ENCODE data around the gene SULT1C4. TPM values are rescaled to one million over a fixed set of nuclear protein-coding genes. Genes with fewer than 3 reads are reported as not detected.

SULT1C4 gene
- polyA plus RNA-seq, 3 donors from 2014 or later, result not detected

- no peak for DNase-seq
- Mint-ChIP-seq H3K27me3 (ENCODE audit: low read depth in 3 of 3) (peaks cover 1 to 13% (median 3%) of the 10 kb centered on the region in 3 donors), H3K4me3 (no peak overlapping the region), H3K4me1 (no peaks in the 10 kb centered on the region), H3K9me3 (peaks cover 0 to 2% (median 0%) of the 10 kb centered on the region in 6 donors), H3K27ac (no peak overlapping the region), H3K36me3 (no peaks in the 10 kb centered on the region)
These were observed 14.5 kb upstream of the SULT1C4 start for GRCh38 chr2:108363024-108363907.

DNA sequence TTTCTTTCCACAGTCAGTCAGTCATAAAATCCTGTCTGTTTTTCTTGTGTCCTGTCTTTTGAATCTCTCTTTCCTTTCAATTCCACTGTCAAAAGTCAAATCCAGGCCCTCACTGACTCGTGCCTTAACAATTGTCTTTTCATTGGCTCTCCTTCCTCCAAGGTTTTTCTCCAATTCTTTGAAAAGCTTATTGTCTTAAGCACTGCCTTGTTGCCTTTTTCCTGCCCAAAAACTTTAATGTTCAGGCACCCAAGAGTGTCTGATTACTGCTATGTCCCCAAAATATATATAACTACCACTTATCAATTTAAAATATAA lies 13.9 kb upstream of the SULT1C4 start:
- Mint-ChIP-seq H3K36me3 (no peaks in the 10 kb centered on the region), H3K27me3 (ENCODE audit: low read depth in 3 of 3) (peaks cover 1 to 8% (median 3%) of the 10 kb centered on the region in 3 donors), H3K27ac (no peak overlapping the region), H3K4me3 (no peak overlapping the region), H3K4me1 (no peaks in the 10 kb centered on the region), H3K9me3 (peaks cover 0 to 6% (median 0%) of the 10 kb centered on the region in 6 donors)
- no peak for DNase-seq

DNA sequence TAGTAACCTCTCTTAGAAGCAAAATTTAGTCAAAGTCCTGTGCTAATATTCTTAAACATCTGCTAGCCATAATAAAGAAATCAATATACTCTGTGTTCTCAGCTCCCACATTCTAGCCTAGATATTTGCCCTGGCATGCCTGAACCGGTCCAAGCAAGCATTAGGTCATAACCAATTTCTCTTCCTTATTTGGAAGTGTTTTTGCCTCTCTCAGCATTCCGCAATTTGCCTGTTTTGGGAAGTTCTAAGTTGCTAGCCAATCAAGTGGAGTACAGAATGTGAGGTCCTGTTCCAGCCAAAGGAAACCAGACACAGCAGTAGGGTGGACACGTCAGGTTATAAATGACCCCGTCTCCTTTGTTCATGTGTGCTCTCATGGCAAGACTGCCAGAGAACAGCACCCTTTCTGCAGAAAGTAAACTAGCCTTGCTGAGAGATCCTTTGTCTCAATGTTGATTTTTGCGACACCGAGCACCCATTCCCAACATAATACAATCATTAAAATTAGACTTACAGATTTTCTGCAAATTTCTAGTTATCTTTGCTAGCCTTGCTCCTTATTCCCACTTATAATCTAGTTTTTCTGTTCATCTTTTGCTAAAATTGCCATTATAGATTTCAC lies 13.0 kb upstream of the SULT1C4 start:
- no peak overlapping the region for H3K4me3 Mint-ChIP-seq
- peaks cover 1 to 5% (median 4%) of the 10 kb centered on the region in 3 donors for H3K27me3 Mint-ChIP-seq (ENCODE audit: low read depth in 3 of 3)
- H3K36me3 Mint-ChIP-seq, result no peaks in the 10 kb centered on the region
- peaks cover 0 to 6% (median 0%) of the 10 kb centered on the region in 6 donors for H3K9me3 Mint-ChIP-seq
- DNase-seq, result no peak
- no peaks in the 10 kb centered on the region for H3K4me1 Mint-ChIP-seq
- no peak overlapping the region for H3K27ac Mint-ChIP-seq

- H3K4me1 Mint-ChIP-seq, result no peaks in the 10 kb centered on the region
- H3K27ac Mint-ChIP-seq, result no peak overlapping the region
- H3K9me3 Mint-ChIP-seq, result peaks cover 0 to 6% (median 0%) of the 10 kb centered on the region in 6 donors
- H3K36me3 Mint-ChIP-seq, result no peaks in the 10 kb centered on the region
- peaks cover under 1 to 5% (median 2%) of the 10 kb centered on the region in 3 donors for H3K27me3 Mint-ChIP-seq (ENCODE audit: low read depth in 3 of 3)
- DNase-seq, result no peak
- no peak overlapping the region for H3K4me3 Mint-ChIP-seq
These were observed 12.1 kb upstream of the SULT1C4 start for GRCh38 chr2:108365656-108366055.

DNA sequence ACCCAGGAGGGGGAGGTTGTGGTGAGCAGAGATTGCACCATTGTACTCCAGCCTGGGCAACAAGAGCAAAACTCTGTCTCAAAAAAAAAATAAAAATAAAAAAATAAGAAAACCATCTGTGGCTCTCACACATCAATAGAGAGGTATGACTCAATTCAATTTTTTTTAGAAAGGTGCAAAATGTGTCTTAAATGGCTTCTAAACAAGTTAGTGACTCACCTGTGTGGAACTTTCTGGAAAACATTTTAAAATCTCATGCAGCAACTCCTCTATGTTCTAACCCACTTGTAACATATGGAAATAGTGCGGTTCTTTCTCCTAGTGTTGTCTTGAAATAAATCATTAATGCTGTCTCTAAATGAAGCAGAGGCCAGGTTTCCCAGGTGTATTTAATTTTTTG lies 10.7 kb upstream of the SULT1C4 start:
- Mint-ChIP-seq H3K9me3 (peaks cover 0 to 3% (median 0%) of the 10 kb centered on the region in 6 donors), H3K36me3 (no peaks in the 10 kb centered on the region), H3K4me3 (no peak overlapping the region), H3K4me1 (no peaks in the 10 kb centered on the region), H3K27me3 (ENCODE audit: low read depth in 3 of 3) (peaks cover 2 to 5% (median 2%) of the 10 kb centered on the region in 3 donors), H3K27ac (no peak overlapping the region)
- no peak for DNase-seq

GRCh38 chr2:108367561-108368175 lies 10.1 kb upstream of the SULT1C4 start:
- H3K36me3 Mint-ChIP-seq, result no peaks in the 10 kb centered on the region
- no peak overlapping the region for H3K27ac Mint-ChIP-seq
- H3K9me3 Mint-ChIP-seq, result peaks cover 0 to 3% (median 0%) of the 10 kb centered on the region in 6 donors
- H3K4me1 Mint-ChIP-seq, result no peaks in the 10 kb centered on the region
- H3K27me3 Mint-ChIP-seq (ENCODE audit: low read depth in 3 of 3), result peaks cover 2 to 5% (median 2%) of the 10 kb centered on the region in 3 donors
- no peak overlapping the region for H3K4me3 Mint-ChIP-seq
- DNase-seq, result no peak

DNA sequence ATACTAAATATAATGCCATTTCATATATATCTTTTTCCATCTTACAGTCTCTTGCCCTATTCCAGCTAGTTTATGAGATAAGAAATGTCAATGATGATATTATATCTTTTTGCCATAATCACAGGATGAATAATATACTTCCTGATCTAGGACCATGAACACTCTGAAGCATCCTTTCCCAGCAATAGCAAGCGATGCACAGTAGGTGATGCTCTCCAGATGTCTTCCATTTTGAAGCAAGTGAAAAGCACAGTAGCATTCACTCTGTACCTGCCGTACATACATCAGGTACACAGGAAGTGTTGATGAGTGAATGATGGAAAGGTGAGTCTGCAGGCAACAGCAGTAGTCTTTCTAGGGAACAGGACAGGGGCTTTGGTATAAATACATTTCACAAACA lies 8.6 kb upstream of the SULT1C4 start:
- Mint-ChIP-seq H3K9me3 (peaks cover 0 to 3% (median 0%) of the 10 kb centered on the region in 6 donors), H3K4me3 (no peak overlapping the region), H3K27ac (no peak overlapping the region), H3K4me1 (no peaks in the 10 kb centered on the region), H3K36me3 (no peaks in the 10 kb centered on the region), H3K27me3 (ENCODE audit: low read depth in 3 of 3) (peaks cover 2 to 4% (median 3%) of the 10 kb centered on the region in 3 donors)
- no peak for DNase-seq

- peaks cover 0 to 4% (median 2%) of the 10 kb centered on the region in 3 donors for H3K27me3 Mint-ChIP-seq (ENCODE audit: low read depth in 3 of 3)
- H3K9me3 Mint-ChIP-seq, result peaks cover 0 to 3% (median 0%) of the 10 kb centered on the region in 6 donors
- no peak overlapping the region for H3K4me3 Mint-ChIP-seq
- H3K4me1 Mint-ChIP-seq, result no peaks in the 10 kb centered on the region
- H3K27ac Mint-ChIP-seq, result no peak overlapping the region
- no peaks in the 10 kb centered on the region for H3K36me3 Mint-ChIP-seq
- DNase-seq, result no peak
These were observed 7.7 kb upstream of the SULT1C4 start for GRCh38 chr2:108370080-108370479.

- H3K9me3 Mint-ChIP-seq, result no peaks in the 10 kb centered on the region
- no peaks in the 10 kb centered on the region for H3K36me3 Mint-ChIP-seq
- H3K27ac Mint-ChIP-seq, result peak overlapping the region in 1 of 6 donors; percentile 31
- peaks cover 0 to 2% of the 10 kb centered on the region in 2 donors for H3K4me1 Mint-ChIP-seq
- H3K4me3 Mint-ChIP-seq, result no peak overlapping the region
- peaks cover 0 to 2% (median 2%) of the 10 kb centered on the region in 3 donors for H3K27me3 Mint-ChIP-seq (ENCODE audit: low read depth in 3 of 3)
- DNase-seq, result no peak
These were observed 980 bp upstream of the SULT1C4 start for GRCh38 chr2:108376774-108377173.

- no peaks in the 10 kb centered on the region for H3K36me3 Mint-ChIP-seq
- H3K4me3 Mint-ChIP-seq, result no peak overlapping the region
- H3K27me3 Mint-ChIP-seq (ENCODE audit: low read depth in 3 of 3), result peaks cover 0 to 2% (median 2%) of the 10 kb centered on the region in 3 donors
- no peak overlapping the region for H3K27ac Mint-ChIP-seq
- no peak for DNase-seq
- H3K9me3 Mint-ChIP-seq, result no peaks in the 10 kb centered on the region
- H3K4me1 Mint-ChIP-seq, result peaks cover 0 to 2% of the 10 kb centered on the region in 2 donors
These were observed 353 bp upstream of the SULT1C4 start for GRCh38 chr2:108377401-108377800.

DNA sequence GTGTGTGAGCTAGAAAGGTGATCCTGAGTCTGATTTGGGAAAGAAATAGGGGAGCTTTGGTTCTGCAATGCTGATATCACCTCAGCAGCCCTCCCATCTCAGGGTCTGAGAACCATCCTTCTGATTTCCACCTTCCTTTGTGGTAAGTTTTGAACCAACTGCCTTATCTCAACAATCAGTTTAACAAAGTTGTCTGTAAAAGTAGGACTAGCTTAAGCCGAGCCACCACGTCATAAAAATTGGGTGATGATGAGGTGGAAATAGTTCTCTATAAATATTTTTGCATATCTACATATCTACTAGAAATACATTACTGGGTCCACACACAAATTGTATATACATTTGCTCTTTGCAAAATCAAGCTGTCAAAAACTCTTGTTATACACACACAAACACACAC lies 1.1 kb downstream of the SULT1C4 start:
- Mint-ChIP-seq H3K27ac (no peak overlapping the region), H3K27me3 (ENCODE audit: low read depth in 3 of 3) (peaks cover 0 to 2% (median 0%) of the 10 kb centered on the region in 3 donors), H3K4me1 (peaks cover 0 to 2% of the 10 kb centered on the region in 2 donors), H3K4me3 (no peak overlapping the region), H3K9me3 (no peaks in the 10 kb centered on the region), H3K36me3 (no peaks in the 10 kb centered on the region)
- DNase-seq, result no peak

- H3K27ac Mint-ChIP-seq, result no peak overlapping the region
- no peaks in the 10 kb centered on the region for H3K9me3 Mint-ChIP-seq
- DNase-seq, result no peak
- no peak overlapping the region for H3K4me3 Mint-ChIP-seq
- peaks cover 0 to 2% of the 10 kb centered on the region in 2 donors for H3K4me1 Mint-ChIP-seq
- H3K27me3 Mint-ChIP-seq (ENCODE audit: low read depth in 3 of 3), result peaks cover 1 to 3% (median 2%) of the 10 kb centered on the region in 3 donors
- no peaks in the 10 kb centered on the region for H3K36me3 Mint-ChIP-seq
These were observed 4.4 kb downstream of the SULT1C4 start for GRCh38 chr2:108382196-108382595.

GRCh38 chr2:108383146-108383830 lies 5.5 kb downstream of the SULT1C4 start:
- no peak overlapping the region for H3K4me3 Mint-ChIP-seq
- H3K27me3 Mint-ChIP-seq (ENCODE audit: low read depth in 3 of 3), result peaks cover 1 to 3% (median 3%) of the 10 kb centered on the region in 3 donors
- no peak for DNase-seq
- H3K4me1 Mint-ChIP-seq, result no peaks in the 10 kb centered on the region
- no peaks in the 10 kb centered on the region for H3K9me3 Mint-ChIP-seq
- H3K36me3 Mint-ChIP-seq, result no peaks in the 10 kb centered on the region
- no peak overlapping the region for H3K27ac Mint-ChIP-seq

Data from immature natural killer cell (primary cell).